Stimulated activated effector memory CD8-positive, alpha-beta T cell treated with anti-CD3 and anti-CD28 coated beads, Interleukin-12 subunit alpha, Interleukin-12 subunit beta, amount 100 ng/mL, for 72 hours (primary cell): ENCODE measurements around the gene TEAD3.

ENCODE experiments used
- ATAC-seq: fragments of 150-1000 bp; cut with Tn5 transposase; 2 replicates; pipeline ENCODE4 v1.10.0; 2021
- DNase-seq, 2 donors: peaks; one replicate each; pipeline ENCODE4 v3.0.0; 2021 to 2022; ENCODE audit warnings: low spot score in 2 of 2
- H3K27ac Mint-ChIP-seq: one replicate; pipeline ENCODE4 v1.8.0; 2022; ENCODE audit warnings: mild to moderate bottlenecking, mixed read lengths
- H3K36me3 Mint-ChIP-seq: one replicate; pipeline ENCODE4 v1.8.0; 2022; ENCODE audit warnings: mild to moderate bottlenecking, mixed read lengths
- H3K4me1 Mint-ChIP-seq: one replicate; pipeline ENCODE4 v1.8.0; 2022; ENCODE audit warnings: mixed read lengths
- H3K4me3 Mint-ChIP-seq: one replicate; pipeline ENCODE4 v1.8.0; 2022; ENCODE audit warnings: mild to moderate bottlenecking, mixed read lengths
- H3K9me3 Mint-ChIP-seq: one replicate; pipeline ENCODE4 v1.8.0; 2022; ENCODE audit warnings: mixed read lengths

The TEAD3 gene

DNA sequence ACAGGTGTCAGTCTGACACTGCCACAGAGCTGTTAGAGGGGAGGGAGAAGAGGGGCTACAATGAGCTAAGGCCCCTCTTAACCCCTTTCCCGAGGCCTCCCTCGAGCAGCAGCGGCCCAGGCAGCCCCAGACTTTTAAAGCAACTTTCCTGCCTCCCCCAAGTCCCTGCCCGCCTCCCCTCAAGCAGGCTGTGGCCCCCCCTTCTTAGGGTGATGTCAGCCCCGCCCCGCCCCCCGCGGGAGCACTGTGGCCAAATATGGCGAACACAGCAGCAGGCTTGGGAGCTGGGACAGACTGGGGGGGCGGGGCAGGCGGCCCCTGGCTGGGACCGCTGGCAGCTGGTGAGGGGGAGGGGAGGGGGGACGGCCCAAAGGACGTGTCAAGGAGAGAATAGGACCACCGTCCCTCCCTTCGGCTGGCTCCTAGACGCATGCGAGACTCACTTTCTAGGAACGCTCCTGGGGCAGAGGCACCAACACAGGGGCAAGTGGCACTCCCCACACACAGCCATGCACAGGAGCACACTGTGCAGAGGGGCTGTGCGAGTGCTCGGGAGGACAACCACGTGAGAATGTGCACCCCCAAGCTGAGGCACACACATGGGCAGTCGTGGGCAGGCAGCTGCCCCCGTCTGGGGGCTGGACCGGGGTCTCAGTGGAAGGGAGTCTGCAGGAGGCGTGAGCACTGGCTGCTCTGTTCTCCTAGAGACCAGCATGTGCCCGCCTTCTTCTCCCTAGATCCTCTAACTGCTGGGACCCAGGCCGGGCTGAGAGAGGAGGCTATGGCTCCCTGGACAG is 6.7 kb downstream of the TEAD3 start:
- Mint-ChIP-seq H3K27ac (no peak overlapping the region), H3K36me3 (no peaks in the 10 kb centered on the region), H3K4me1 (peaks cover 36% of the 10 kb centered on the region), H3K4me3 (no peak overlapping the region), H3K9me3 (no peaks in the 10 kb centered on the region)
- no peak for DNase-seq
- no peak for ATAC-seq

DNA sequence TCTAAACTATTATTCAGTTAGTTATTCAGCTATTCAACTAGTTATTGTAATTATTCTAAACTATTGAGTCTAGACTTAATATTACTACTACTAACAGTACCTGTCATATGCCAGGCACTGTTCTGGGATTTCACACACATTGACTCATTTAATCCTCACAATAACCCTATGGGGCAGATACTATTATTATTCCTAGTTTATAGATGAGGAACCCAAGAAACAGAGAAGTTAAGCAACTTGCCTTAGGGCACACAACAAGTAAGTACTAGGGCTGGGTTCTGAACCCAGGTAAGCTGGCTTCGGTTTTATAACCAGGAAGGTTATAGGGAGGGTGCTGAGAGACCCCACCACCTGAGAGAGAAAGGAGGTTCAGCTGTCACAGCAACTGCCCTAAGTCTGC is 7.8 kb downstream of the TEAD3 start:
- no peak for ATAC-seq
- no peak for DNase-seq
- Mint-ChIP-seq H3K4me1 (peaks cover 27% of the 10 kb centered on the region), H3K36me3 (no peaks in the 10 kb centered on the region), H3K9me3 (no peaks in the 10 kb centered on the region), H3K4me3 (no peak overlapping the region), H3K27ac (no peak overlapping the region)

DNA sequence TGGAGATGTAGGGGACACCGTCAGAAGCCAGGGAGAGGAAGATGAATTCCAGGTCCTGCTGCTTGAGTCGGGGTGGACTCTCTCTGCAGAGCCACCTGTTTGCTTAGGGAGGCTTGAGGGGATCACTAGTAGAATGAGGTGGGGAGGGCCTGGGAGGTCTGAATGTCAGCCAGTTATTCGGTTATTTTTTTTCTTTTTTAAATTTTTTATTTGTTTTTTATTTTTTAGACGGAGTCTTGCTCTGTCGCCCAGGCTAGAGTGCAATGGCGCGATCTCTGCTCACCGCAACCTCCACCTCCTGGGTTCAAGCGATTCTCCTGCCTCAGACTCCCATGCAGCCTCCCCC is 8.4 kb downstream of the TEAD3 start:
- no peaks in the 10 kb centered on the region for H3K36me3 Mint-ChIP-seq
- H3K9me3 Mint-ChIP-seq, result no peaks in the 10 kb centered on the region
- DNase-seq (no peak), ATAC-seq (no peak)
- no peak overlapping the region for H3K4me3 Mint-ChIP-seq
- H3K4me1 Mint-ChIP-seq, result peaks cover 21% of the 10 kb centered on the region
- peak overlapping the region; percentile 76 for H3K27ac Mint-ChIP-seq

DNA sequence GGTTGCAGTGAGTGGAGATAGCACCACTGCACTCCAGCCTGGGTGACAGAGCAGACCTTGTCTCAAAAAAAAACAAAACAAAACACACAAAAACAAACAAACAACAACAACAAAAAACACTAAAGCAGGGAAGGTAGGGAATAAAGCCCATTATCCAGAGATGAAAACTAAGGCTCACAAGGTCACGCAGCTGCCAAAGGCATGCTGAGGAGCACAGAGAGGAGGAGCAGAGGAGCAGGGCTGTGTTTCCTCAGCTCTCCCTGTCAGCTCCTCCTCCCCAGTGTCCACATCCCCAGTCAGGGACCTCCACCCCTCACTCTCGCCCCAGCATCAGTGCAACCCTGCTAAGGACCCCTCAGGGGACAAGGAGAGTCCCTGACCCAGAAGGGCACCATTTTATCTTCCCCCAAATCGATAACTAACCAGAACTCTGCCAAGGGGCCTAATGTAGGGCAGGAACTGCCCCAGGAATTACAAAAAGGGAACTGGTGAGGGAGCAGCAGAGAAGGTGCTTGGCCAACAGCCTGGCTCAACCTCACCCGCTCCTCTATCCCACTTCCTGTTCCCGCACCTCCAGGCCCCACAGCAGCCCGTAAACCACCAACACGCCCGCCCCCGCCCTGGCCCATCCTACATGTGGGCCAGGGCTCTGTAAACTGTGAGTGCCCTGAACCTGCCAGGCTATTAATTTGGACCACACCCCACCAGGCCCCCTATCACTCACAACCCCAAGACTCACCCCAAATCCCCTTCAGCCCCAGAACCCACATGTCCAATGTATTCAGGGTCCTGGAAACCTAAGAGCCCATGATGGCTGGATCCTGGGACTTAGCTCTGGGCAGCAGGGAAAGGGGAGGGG is 9.0 kb downstream of the TEAD3 start:
- H3K9me3 Mint-ChIP-seq, result no peaks in the 10 kb centered on the region
- peaks cover 15% of the 10 kb centered on the region for H3K4me1 Mint-ChIP-seq
- ATAC-seq, result no peak
- H3K36me3 Mint-ChIP-seq, result no peaks in the 10 kb centered on the region
- H3K4me3 Mint-ChIP-seq, result no peak overlapping the region
- DNase-seq, result no peak
- H3K27ac Mint-ChIP-seq, result peak overlapping the region; percentile 76

DNA sequence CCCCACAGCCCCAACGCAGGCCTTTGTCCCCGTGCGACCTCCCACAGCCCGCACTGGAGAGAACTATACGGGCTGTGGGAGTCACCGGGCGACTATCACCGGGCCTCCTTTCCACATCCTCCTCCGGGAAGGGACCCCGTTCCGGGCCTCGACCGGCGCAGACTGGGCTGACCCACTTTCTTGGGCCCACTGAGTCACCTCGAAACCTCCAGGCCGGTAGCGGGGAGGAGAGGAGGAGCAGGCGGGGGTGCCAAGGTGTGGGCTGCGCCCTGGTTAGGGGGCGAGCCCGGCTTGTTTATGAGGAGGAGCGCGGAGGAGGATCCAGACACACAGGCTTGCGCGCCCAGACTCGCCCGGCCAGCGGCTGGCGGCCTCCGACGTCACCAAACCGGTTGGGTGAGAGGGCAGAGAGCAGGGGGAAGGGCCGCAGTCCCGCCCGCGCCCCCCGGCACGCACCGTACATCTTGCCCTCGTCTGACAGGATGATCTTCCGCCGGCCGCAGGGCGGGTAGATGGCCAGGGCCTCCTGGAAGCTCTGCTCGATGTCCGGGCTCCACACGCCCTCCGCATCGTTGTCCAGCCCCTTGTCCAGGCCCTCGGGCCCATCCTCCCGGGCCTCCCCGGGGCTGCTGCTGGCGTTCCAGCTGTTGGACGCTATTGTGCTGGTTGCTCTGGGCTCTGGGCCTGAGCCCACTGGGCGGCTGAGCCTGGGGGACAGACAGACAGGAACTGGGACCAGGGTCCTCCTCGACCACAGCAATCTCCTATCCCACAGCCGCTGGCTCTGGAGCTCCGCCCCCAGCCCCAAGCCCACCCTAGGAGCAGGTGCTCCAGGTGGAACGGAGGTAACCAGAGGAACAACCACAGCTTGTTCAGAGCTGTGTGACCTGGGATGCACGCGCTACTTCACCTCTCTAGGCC is 10.6 kb downstream of the TEAD3 start:
- Mint-ChIP-seq H3K4me1 (peaks cover 11% of the 10 kb centered on the region), H3K36me3 (no peaks in the 10 kb centered on the region), H3K27ac (no peak overlapping the region), H3K9me3 (no peaks in the 10 kb centered on the region), H3K4me3 (no peak overlapping the region)
- ATAC-seq, result peak; percentile 33
- DNase-seq, result no peak

DNA sequence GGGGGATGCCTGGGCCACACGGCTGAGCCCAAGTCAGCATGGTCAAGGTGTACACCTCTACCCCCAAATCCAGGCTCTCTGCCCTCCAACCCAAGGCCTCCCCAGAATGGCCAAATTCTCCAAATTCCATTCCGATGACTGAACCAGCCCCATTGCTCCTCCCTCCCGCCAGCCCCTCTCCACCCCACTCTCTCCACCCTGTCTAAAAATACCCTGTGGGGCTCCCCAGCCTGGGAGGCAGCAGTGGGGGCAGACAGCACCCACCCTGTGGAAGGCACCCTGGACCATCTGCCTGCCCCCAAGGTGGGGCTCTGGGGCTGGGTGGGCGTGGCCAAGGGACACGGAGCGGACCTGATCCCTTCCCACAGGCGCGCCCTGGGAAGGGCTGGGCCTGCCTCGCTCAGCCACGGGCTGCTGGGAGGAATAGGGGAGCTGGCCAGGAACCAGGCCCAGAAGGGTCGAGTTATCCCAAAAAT is 11.4 kb downstream of the TEAD3 start:
- H3K36me3 Mint-ChIP-seq, result no peaks in the 10 kb centered on the region
- no peak overlapping the region for H3K27ac Mint-ChIP-seq
- ATAC-seq, result no peak
- no peak overlapping the region for H3K4me3 Mint-ChIP-seq
- H3K4me1 Mint-ChIP-seq, result peaks cover 11% of the 10 kb centered on the region
- no peak for DNase-seq
- no peaks in the 10 kb centered on the region for H3K9me3 Mint-ChIP-seq

DNA sequence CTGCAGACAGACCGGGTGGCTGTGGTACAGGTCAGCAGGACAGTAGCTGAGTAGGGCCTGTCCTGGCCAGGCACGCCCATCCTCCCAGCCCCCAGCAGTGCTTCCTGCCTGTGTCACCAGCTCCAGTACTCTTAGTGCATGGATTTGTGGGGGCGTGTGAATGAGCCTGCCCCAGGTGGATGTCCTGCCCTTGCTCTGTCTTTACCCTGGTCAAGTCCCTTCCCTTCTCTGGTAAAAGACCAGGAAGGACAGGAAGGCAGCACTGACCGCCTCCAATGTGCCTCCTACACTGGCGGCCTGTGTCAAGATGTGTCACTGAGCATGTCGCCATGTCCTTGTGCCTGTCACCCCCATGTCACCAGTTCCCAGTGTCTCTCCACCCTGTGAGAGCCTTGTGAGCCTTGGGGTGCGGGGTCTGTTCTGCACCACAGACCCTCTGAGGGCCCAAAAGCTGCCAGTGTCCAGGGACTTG is 11.9 kb downstream of the TEAD3 start:
- H3K4me3 Mint-ChIP-seq, result no peak overlapping the region
- no peaks in the 10 kb centered on the region for H3K9me3 Mint-ChIP-seq
- peak; percentile 19 for ATAC-seq
- H3K27ac Mint-ChIP-seq, result no peak overlapping the region
- no peak for DNase-seq
- no peaks in the 10 kb centered on the region for H3K36me3 Mint-ChIP-seq
- peaks cover 11% of the 10 kb centered on the region for H3K4me1 Mint-ChIP-seq

DNA sequence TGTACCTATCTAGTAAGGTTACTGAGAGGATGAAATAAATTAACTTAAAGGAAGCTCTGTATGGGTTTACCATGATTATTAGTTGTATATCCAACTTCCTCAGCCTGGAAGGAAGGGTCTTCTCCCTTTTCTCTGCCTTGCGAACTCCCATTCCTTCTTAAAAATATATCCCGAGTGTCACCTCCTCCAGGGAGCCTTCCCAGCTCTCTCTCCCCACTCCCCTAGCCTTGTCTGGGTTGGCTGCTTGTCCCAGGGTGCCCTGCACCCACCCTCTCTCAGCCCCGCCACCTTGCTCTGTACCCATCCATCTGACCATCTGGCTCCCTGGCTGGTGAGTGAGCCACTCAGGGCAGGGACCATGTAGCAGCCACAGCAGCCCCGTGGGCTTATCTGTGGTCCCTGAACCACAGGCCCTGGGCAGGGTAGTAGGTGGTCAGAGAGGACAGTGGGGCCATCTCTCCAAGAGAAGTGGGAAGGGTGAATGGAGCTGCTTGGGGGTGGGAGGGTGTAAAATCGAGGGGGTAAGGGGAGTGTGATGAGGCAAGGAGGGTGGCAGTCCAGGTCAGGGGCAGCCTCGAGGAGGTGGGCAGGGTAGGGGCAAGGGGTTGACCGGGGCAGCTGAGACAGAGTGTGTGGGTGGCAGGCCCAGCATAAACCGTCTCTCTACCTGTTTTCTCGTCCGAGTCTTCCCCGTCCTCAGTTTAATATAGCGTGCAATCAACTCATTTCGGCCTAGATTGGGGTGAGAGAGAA is 12.8 kb downstream of the TEAD3 start:
- no peak for ATAC-seq
- Mint-ChIP-seq H3K27ac (no peak overlapping the region), H3K4me1 (peaks cover 11% of the 10 kb centered on the region), H3K4me3 (no peak overlapping the region), H3K9me3 (no peaks in the 10 kb centered on the region), H3K36me3 (no peaks in the 10 kb centered on the region)
- no peak for DNase-seq

DNA sequence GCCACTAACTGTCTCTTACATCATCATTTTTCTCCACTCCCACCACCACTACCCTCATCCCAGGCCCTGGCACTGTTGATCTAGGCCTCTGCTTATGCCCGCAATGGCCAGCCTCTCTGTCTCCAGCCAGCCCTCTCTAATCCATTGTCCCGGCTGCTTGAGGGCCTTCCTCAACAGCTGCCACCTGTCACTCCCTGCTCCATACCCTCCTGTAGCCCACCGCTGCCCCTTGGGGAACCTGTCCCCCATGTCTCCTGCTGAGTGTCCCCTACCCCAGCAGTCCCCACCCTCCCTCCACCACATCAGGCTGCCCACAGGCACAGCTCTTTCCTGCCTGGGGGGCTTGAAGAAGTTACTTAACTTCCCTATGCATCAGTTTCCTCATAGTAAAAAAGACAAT is 13.4 kb downstream of the TEAD3 start:
- DNase-seq, result no peak
- H3K4me3 Mint-ChIP-seq, result no peak overlapping the region
- no peaks in the 10 kb centered on the region for H3K36me3 Mint-ChIP-seq
- no peak for ATAC-seq
- peaks cover 11% of the 10 kb centered on the region for H3K4me1 Mint-ChIP-seq
- H3K27ac Mint-ChIP-seq, result no peak overlapping the region
- H3K9me3 Mint-ChIP-seq, result no peaks in the 10 kb centered on the region

DNA sequence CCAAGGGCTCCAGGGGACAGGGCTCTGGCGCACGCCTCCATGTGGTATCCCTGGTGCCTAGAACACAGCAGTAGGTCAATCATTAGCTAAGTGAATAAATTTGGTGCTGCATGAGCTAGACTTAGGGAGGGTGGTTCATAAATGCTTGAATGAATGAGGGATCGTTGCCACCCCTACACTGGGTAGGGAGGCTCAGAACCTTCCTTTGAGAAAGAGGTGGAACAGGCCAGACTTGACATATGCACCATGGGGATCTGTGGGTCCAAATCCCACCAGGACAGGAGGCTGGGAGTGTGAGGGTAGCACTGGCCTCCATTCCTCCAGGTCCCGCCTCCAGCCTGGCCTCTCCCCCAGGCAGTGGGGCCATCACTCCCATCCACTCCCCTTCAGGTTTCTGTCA is 13.8 kb downstream of the TEAD3 start:
- no peaks in the 10 kb centered on the region for H3K9me3 Mint-ChIP-seq
- ATAC-seq (no peak), DNase-seq (no peak)
- H3K4me3 Mint-ChIP-seq, result no peak overlapping the region
- no peak overlapping the region for H3K27ac Mint-ChIP-seq
- H3K4me1 Mint-ChIP-seq, result peaks cover 6% of the 10 kb centered on the region
- no peaks in the 10 kb centered on the region for H3K36me3 Mint-ChIP-seq

DNA sequence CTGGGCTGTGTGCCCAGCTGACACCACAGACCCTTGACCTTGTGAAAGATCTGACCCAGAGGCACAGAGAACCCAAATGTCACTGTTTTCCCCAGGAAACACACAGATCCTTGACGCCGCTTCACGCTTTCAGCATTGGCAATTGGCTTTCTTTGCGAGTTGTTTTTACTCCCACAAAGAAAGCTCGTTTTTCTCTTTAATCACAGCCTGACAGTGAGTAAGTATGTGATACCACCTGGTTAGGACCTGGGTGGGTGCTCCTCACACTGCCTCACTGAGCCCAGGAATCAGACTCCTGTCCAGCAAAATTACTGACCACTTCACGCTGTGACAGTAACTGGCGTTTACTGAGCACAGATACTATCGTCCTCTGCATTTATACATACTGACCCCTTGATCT is 15.7 kb downstream of the TEAD3 start:
- Mint-ChIP-seq H3K4me3 (no peak overlapping the region), H3K4me1 (no peaks in the 10 kb centered on the region), H3K27ac (no peak overlapping the region), H3K9me3 (no peaks in the 10 kb centered on the region), H3K36me3 (no peaks in the 10 kb centered on the region)
- DNase-seq, result no peak
- ATAC-seq, result no peak

DNA sequence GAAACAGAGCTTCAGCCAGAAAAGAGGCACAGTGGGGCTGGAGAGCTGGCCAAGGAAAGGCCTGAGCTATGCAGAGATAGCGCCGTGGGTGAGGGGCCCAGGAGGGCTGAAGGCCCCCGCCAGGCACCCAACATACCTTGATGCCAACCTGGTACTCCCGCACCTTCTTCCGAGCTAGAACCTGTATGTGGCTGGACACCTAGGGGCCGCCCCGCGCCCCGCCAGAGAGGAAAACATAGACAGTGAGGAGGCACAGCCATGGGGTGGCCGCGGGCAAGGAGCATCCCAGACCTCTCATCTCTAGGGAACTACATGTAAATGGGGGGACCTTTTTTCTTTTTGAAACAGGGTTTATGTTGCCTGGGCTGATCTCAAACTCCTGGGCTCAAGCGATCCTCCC is 16.7 kb downstream of the TEAD3 start:
- ATAC-seq, result no peak
- Mint-ChIP-seq H3K4me1 (no peaks in the 10 kb centered on the region), H3K4me3 (no peak overlapping the region), H3K27ac (no peak overlapping the region), H3K36me3 (peaks cover 7% of the 10 kb centered on the region), H3K9me3 (no peaks in the 10 kb centered on the region)
- DNase-seq, result no peak

DNA sequence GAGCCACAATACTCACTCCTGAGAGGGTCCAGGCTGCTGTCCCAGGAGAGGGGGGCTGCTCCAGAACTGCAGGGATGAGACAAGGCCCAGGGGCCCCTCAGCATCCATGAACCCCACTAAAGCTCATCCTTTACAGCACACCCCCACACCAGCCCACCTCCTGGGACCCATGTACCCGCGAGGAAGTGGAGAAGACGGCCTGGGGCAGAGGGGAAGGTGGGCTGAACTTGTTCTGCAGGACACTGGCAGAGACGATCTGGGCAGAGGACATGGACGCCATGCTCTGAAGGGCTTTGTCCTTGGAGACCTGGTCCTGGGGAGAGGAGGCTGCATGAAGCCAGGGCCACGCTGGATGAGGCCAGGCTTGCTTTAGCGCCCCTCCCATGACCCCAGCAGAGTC is 18.6 kb downstream of the TEAD3 start:
- no peak for DNase-seq
- ATAC-seq, result no peak
- no peak overlapping the region for H3K27ac Mint-ChIP-seq
- peaks cover 27% of the 10 kb centered on the region for H3K36me3 Mint-ChIP-seq
- no peaks in the 10 kb centered on the region for H3K9me3 Mint-ChIP-seq
- no peak overlapping the region for H3K4me3 Mint-ChIP-seq
- peaks cover 13% of the 10 kb centered on the region for H3K4me1 Mint-ChIP-seq

DNA sequence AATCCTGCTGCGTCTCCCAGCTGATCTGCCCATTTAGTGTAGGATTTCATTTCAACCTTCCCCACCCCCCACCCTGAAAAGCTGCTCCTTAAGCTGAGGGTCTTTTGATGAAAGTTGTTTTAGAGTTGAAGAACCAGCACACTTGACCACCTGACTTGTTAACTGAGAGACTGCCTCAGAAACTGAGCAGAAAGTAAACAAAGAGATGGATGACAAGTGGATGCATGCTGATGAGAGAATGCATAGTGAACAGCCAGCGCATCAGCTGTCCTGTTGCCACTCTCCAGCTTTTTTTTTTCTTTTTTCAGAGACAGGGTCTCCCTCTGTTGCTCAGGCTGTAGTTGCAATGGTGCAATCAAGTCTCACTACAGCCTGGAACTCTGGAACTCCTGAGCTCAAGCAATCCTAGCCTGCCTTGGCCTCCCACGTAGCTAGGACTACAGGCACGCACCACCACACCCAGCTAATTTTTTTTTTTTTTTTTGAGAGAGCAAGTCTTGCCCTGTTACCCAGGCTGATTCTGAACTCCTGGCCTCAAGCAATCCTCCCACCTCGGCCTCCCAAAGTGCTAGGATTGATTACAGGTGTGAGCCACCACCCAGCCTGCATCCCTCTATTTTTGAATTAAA is 19.2 kb downstream of the TEAD3 start:
- DNase-seq (no peak), ATAC-seq (no peak)
- Mint-ChIP-seq H3K4me1 (peaks cover 13% of the 10 kb centered on the region), H3K9me3 (no peaks in the 10 kb centered on the region), H3K27ac (no peak overlapping the region), H3K36me3 (peaks cover 33% of the 10 kb centered on the region), H3K4me3 (no peak overlapping the region)
